HG03175 (cell line): ENCODE results near the gene RPH3AL.

Experiments used
- ATAC-seq: cut with Tn5 transposase; IDR thresholded peaks from one replicate; pipeline ENCODE4 v1.9.1; 2021; ENCODE audit warnings: mild to moderate bottlenecking, moderate library complexity; ENCODE audit not compliant: unreplicated experiment

RPH3AL gene

GRCh38 chr17:353838-354234, 1.2 kb upstream of the RPH3AL start:
- ATAC-seq: no peak

- no peak for ATAC-seq
Measured at GRCh38 chr17:353213-353837, 718 bp upstream of the RPH3AL start.

DNA sequence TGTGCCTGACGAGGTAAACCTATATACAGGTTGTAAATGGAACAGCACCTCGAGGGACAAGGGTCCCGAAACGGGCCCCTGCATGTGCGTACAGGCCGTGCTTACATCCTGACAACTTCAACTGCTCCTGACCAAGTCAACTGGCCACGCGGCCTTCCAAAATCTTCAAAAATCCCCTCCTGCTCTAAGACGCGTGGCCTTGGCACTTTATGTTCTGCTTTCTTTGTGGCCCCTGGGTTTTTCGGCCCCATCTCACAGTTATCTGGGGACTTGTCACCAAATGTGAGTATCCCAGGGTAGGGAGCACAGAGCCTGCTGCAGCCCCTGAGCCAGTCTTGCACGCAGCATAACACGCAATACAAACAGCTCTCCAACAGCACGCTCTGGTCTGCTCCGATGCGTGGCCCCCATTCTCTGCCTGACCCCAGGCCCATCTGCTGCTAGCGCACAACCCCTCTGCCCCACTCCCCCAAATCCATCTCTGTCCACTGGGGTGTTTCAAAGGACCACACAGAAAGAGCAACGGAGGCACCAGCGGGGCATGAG, 659 bp downstream of the RPH3AL start:
- no peak for ATAC-seq

- no peak for ATAC-seq
Measured at GRCh38 chr17:351449-351738, 1.2 kb downstream of the RPH3AL start.

DNA sequence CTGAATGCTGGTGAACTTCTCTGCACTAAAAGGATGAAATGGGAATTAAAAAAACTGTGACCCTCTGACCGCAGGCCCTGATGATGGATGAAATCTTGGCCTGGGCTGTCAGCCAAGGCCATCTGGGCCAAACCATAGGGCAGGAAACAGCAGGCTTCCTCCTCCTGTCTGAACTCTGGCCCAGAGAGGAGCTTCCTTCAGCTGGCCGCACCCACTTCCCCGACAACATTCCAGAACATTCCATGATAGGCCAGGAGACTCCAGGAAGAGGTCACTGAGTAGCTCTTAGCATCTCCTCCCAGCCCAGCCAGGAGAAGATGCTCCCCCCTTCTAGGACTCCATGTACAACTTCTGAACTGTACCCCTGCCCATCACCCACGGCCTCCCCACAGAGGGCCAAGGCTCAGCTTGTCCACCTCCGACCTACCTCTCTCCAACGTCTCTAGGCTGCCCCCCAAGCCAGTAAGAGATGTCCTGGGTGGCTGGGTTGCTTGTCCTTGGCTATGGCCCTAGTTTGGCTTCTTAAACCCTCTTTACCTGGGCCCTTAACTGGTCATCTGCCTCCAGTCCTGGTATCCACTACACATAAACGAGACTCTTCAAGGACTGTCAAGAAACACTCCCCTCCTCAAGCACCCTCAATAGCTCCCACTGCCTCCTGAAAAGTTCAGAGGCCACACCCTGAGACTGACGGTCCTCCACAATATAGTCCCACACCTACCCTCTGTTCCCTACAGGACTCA, 1.7 kb downstream of the RPH3AL start:
- no peak for ATAC-seq

DNA sequence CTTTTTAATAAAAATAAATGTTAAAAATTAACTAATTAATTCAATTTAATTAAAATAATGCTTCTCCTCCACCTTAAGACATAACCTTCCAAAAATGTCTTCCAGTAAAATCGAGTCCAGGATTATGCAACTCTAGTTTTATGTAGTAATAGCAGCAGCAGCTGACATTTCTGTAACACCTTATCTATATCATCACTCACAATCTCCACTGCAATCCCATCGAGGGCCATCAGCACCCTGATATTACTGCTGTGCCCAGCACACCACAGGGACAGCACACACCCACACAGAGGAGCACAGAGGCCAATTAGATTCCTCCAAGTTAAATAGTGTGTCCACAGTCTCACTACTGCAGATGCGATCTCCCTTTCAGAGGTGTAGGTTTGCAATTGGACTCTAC, 2.9 kb downstream of the RPH3AL start:
- ATAC-seq: no peak

DNA sequence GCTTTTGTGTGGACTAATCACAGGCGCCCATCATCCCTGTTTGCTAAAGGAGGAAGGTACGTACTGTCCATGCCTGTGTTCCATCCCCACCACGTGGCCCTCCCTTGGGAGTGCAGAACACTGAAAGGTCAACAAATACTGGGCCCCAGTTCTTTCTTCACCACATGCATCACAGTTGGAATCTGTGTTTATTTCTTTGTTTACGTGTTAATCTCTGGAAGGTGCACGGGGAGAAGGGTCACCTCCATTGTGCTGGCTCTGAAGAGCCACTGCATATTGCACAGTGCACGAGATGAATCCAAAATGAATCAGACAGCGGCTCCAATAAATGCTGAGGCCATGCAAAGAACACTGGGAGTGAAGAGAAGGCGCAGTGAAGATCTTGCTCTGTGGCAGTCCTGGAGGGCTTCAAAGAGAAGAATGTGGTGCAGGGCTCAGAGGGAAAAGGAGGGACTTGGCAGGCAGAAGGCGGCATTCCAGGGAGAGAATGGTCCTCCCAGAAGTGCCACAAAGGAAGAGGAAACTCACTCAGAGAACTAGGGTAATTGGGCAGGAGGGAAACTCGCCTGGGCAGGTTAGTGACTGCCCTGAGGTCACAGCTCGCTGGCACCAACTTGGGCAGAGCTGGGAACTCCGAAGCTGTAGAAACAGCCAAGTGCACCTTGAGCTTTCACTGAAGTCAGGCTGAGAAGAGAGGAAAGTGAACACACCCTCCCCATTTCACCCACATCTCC, 3.7 kb downstream of the RPH3AL start:
- ATAC-seq: no peak

DNA sequence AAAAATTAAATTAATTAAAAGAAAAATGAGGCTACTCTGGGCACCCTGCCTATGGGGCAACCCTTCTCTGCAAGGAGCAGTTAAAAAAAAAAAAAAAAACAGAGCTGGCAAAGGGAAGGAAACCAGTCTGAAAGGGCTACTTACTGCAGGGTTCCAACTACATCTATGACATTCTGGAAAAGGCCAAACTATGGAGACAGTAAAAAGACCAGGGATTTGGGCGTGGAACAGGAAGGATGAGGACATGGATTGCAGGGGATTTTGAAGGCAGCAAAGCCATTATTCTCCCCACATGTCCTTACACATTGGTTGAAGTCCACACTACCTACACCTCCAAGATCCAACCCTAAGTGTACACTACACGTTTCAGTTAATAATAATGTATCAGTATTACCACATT, 4.6 kb downstream of the RPH3AL start:
- no peak for ATAC-seq

DNA sequence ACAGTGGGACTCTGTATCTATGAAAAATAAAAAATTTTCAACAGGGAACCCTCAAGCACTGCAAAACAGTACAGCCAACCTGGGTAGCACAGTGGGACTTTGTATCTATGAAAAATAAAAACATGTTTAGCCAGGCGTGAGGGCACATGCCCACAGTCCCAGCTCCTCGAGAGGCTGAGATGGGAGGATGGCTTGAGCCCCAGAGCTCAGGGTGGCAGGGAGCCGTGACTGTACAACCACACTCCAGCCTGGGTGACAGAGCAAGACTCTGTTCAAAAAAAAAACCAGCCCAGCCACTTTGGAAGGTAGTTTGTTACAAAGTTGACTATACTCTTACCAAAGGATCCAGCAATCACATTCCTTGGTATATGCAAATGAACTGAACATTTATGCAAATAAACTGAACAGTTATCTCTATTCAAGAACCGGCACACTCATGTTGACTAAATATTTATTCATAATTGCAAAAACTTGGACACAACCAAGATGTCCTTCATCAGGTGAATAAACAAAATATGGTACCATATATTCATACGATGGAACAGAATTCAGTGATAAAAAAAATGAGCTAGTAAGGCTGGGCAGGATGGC, 5.2 kb downstream of the RPH3AL start:
- ATAC-seq: no peak

DNA sequence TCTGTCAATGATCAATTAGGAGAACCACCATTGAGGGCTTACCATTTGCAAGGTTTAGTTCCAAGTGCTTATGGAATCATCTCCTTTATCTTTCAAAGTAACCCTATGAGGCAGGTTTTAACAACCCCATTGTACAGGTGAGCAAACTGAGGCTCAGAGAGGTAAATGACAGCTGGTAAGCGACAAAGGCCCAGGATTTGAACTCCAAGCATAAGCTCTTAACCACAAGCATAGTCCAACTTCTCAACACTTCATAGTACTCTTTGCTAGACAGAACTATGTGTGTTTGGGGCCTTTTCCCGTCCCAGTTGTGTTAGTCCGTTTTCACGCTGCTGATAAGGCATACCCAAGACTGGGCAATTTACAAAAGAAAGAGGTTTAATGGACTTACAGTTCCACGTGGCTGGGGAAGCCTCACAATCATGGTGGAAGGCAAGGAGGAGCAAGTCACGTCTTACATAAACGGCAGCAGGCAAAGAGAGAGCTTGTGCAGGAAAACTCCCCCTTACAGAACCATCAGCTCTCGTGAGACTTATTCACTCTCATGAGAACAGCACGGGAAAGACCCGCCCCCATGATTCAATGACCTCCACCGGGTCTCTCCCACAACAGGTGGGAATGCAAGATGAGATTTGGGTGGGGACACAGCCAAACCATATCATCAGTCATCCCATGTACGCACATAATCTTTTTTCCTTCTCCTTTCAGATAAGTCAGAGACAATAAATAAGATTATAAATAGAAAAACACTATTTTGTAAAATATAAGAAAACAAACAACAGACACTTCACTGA, 6.4 kb downstream of the RPH3AL start:
- no peak for ATAC-seq

GRCh38 chr17:345261-345660, 7.3 kb downstream of the RPH3AL start:
- no peak for ATAC-seq

- ATAC-seq: no peak
Measured at GRCh38 chr17:343875-344752, 8.5 kb downstream of the RPH3AL start.

GRCh38 chr17:343211-343610, 9.4 kb downstream of the RPH3AL start:
- ATAC-seq: no peak

DNA sequence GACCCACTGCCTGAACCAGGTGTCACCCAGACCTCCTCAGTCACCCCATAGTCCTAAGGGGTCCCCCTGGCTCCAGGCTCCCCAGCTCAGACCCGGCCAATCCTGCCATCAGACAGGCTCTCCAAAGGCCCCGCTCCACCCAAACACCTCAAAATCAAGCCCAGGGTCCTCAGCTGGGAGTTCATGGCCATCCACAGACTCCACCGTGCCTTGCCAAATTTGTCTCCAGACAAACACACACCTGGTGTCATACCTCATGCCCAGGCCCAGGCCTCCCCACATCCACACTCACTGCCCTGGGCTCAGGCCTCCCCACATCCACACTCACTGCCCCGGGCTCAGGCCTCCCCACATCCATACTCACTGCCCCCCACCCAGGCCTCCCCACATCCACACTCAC, 12.5 kb downstream of the RPH3AL start:
- ATAC-seq: no peak

GRCh38 chr17:339193-340061, 13.2 kb downstream of the RPH3AL start:
- no peak for ATAC-seq

- no peak for ATAC-seq
Measured at GRCh38 chr17:338442-339192, 14.0 kb downstream of the RPH3AL start.

- no peak for ATAC-seq
Measured at GRCh38 chr17:337866-338265, 14.7 kb downstream of the RPH3AL start.

- ATAC-seq: no peak
Measured at GRCh38 chr17:337453-337852, 15.2 kb downstream of the RPH3AL start.
